Stimulated activated CD4-positive, alpha-beta T cell treated with anti-CD3 and anti-CD28 coated beads, Interleukin-1b, Interleukin-23, amount 100 ng/mL, for 24 hours (primary cell): ENCODE measurements around the gene PRKCD.

Experiments
- DNase-seq, 4 experiments: peaks; one replicate each; pipeline ENCODE4 v3.0.0-alpha.2; 2020; ENCODE audit warnings: low read depth in 4 of 4, low spot score in 1 of 4

PRKCD gene

GRCh38 chr3:53213276-53213675 is 52.3 kb downstream of the PRKCD start:
- DNase-seq, result no peak

GRCh38 chr3:53215816-53216215 is 54.8 kb downstream of the PRKCD start:
- DNase-seq, result no peak

- DNase-seq, result no peak
Observed at GRCh38 chr3:53216723-53217122, 55.7 kb downstream of the PRKCD start.

GRCh38 chr3:53217175-53217574 is 56.2 kb downstream of the PRKCD start:
- DNase-seq, result no peak

GRCh38 chr3:53218131-53218530 is 57.1 kb downstream of the PRKCD start:
- DNase-seq, result no peak

- DNase-seq, result peak; percentile 56 to 71 (median 62)
Observed at GRCh38 chr3:53219895-53220483, 59.0 kb downstream of the PRKCD start.

GRCh38 chr3:53221345-53221744 is 60.3 kb downstream of the PRKCD start:
- no peak for DNase-seq

- no peak for DNase-seq
Observed at GRCh38 chr3:53221827-53222182, 60.8 kb downstream of the PRKCD start.

- no peak for DNase-seq
Observed at GRCh38 chr3:53222183-53222901, 61.3 kb downstream of the PRKCD start.

GRCh38 chr3:53223025-53223424 is 62.0 kb downstream of the PRKCD start:
- DNase-seq, result no peak

GRCh38 chr3:53223541-53223966 is 62.5 kb downstream of the PRKCD start:
- no peak for DNase-seq

- DNase-seq, result no peak
Observed at GRCh38 chr3:53224026-53224425, 63.0 kb downstream of the PRKCD start.

- DNase-seq, result no peak
Observed at GRCh38 chr3:53224536-53224935, 63.5 kb downstream of the PRKCD start.

- DNase-seq, result no peak
Observed at GRCh38 chr3:53225181-53225580, 64.2 kb downstream of the PRKCD start.

- DNase-seq, result no peak
Observed at GRCh38 chr3:53225651-53226050, 64.6 kb downstream of the PRKCD start.

GRCh38 chr3:53226142-53226840 is 65.3 kb downstream of the PRKCD start:
- no peak for DNase-seq

- DNase-seq, result no peak
Observed at GRCh38 chr3:53226841-53227407, 65.9 kb downstream of the PRKCD start.

GRCh38 chr3:53227993-53228885 is 67.2 kb downstream of the PRKCD start:
- DNase-seq, result no peak

- DNase-seq, result no peak
Observed at GRCh38 chr3:53229171-53229570, 68.2 kb downstream of the PRKCD start.

GRCh38 chr3:53229606-53230005 is 68.6 kb downstream of the PRKCD start:
- DNase-seq, result no peak

GRCh38 chr3:53230041-53230621 is 69.1 kb downstream of the PRKCD start:
- DNase-seq, result no peak
